ENCODE measurements around the gene AGA. TPM values are rescaled to one million over a fixed set of nuclear protein-coding genes. Genes with fewer than 3 reads are reported as not detected.

Gene AGA
- total RNA-seq, 1 donor from 2014 or later: 20.5 TPM

- Mint-ChIP-seq H3K9me3 (ENCODE audit: low read depth) (no peaks in the 10 kb centered on the region), H3K27ac (no peak overlapping the region), H3K4me3 (ENCODE audit: low read depth) (no peak overlapping the region), H3K36me3 (ENCODE audit: insufficient read depth) (no peaks in the 10 kb centered on the region), H3K4me1 (ENCODE audit: low read depth) (peaks cover 15% of the 10 kb centered on the region), H3K27me3 (no peaks in the 10 kb centered on the region)
- no peak for DNase-seq (ENCODE audit: low spot score, unreplicated experiment)
- TF ChIP-seq CTCF (IDR thresholded peaks at IDR 0.05; ENCODE audit: unreplicated experiment): no peak
These were observed 43.3 kb upstream of the AGA start for GRCh38 chr4:177485528-177485927.

GRCh38 chr4:177484613-177485021 is 42.4 kb upstream of the AGA start:
- H3K27ac Mint-ChIP-seq: no peak overlapping the region
- no peak for DNase-seq (ENCODE audit: low spot score, unreplicated experiment)

GRCh38 chr4:177483760-177484159 is 41.5 kb upstream of the AGA start:
- Mint-ChIP-seq H3K9me3 (ENCODE audit: low read depth) (no peaks in the 10 kb centered on the region), H3K27me3 (no peaks in the 10 kb centered on the region), H3K36me3 (ENCODE audit: insufficient read depth) (no peaks in the 10 kb centered on the region), H3K4me3 (ENCODE audit: low read depth) (no peak overlapping the region), H3K4me1 (ENCODE audit: low read depth) (peaks cover 15% of the 10 kb centered on the region), H3K27ac (no peak overlapping the region)
- DNase-seq (ENCODE audit: low spot score, unreplicated experiment): no peak
- no peak for TF ChIP-seq CTCF (IDR thresholded peaks at IDR 0.05; ENCODE audit: unreplicated experiment)

More at GRCh38 chr4:177484613-177485021, 42.4 kb upstream of the AGA start:
- H3K4me1 Mint-ChIP-seq (ENCODE audit: low read depth): peaks cover 15% of the 10 kb centered on the region
- no peaks in the 10 kb centered on the region for H3K36me3 Mint-ChIP-seq (ENCODE audit: insufficient read depth)
- H3K27me3 Mint-ChIP-seq: no peaks in the 10 kb centered on the region
- H3K4me3 Mint-ChIP-seq (ENCODE audit: low read depth): no peak overlapping the region
- H3K9me3 Mint-ChIP-seq (ENCODE audit: low read depth): no peaks in the 10 kb centered on the region
- no peak for TF ChIP-seq CTCF (IDR thresholded peaks at IDR 0.05; ENCODE audit: unreplicated experiment)

GRCh38 chr4:177483271-177483670 is 41.0 kb upstream of the AGA start:
- no peaks in the 10 kb centered on the region for H3K27me3 Mint-ChIP-seq
- no peak overlapping the region for H3K4me3 Mint-ChIP-seq (ENCODE audit: low read depth)
- H3K36me3 Mint-ChIP-seq (ENCODE audit: insufficient read depth): no peaks in the 10 kb centered on the region
- no peak for TF ChIP-seq CTCF (IDR thresholded peaks at IDR 0.05; ENCODE audit: unreplicated experiment)
- H3K4me1 Mint-ChIP-seq (ENCODE audit: low read depth): peaks cover 15% of the 10 kb centered on the region
- no peaks in the 10 kb centered on the region for H3K9me3 Mint-ChIP-seq (ENCODE audit: low read depth)
- no peak overlapping the region for H3K27ac Mint-ChIP-seq
- no peak for DNase-seq (ENCODE audit: low spot score, unreplicated experiment)

- peaks cover 15% of the 10 kb centered on the region for H3K4me1 Mint-ChIP-seq (ENCODE audit: low read depth)
- no peak for TF ChIP-seq CTCF (IDR thresholded peaks at IDR 0.05; ENCODE audit: unreplicated experiment)
- H3K36me3 Mint-ChIP-seq (ENCODE audit: insufficient read depth): no peaks in the 10 kb centered on the region
- H3K27ac Mint-ChIP-seq: no peak overlapping the region
- no peak overlapping the region for H3K4me3 Mint-ChIP-seq (ENCODE audit: low read depth)
- no peaks in the 10 kb centered on the region for H3K27me3 Mint-ChIP-seq
- no peaks in the 10 kb centered on the region for H3K9me3 Mint-ChIP-seq (ENCODE audit: low read depth)
- no peak for DNase-seq (ENCODE audit: low spot score, unreplicated experiment)
These were observed 40.1 kb upstream of the AGA start for GRCh38 chr4:177482367-177482766.

Measured in progenitor cell of endocrine pancreas (in vitro differentiated cells).